Liver (tissue), 9 donors: ENCODE results near the gene DCHS2. TPM values are rescaled to one million over a fixed set of nuclear protein-coding genes. Genes with fewer than 3 reads are reported as not detected.

Experiments
- DNase-seq: peaks from one replicate; pipeline ENCODE4 v3.0.0-alpha.2; 2017; ENCODE audit warnings: low spot score
- H3K27ac ChIP-seq, 2 donors: one replicate each; pipeline ENCODE4 v1.7.0; 2013; ENCODE audit warnings: inconsistent platforms in 2 of 2, low read length in 2 of 2, control low read depth in 1 of 2, low read depth in 1 of 2, mild to moderate bottlenecking in 1 of 2
- H3K27me3 ChIP-seq, 4 donors: one replicate each; pipeline versions ENCODE4 v1.6.1 to v1.7.0; 2013; ENCODE audit warnings: low read length in 3 of 4, inconsistent platforms in 1 of 4, mild to moderate bottlenecking in 1 of 4, moderate library complexity in 1 of 4; ENCODE audit not compliant: control insufficient read depth in 4 of 4, insufficient read depth in 4 of 4
- H3K36me3 ChIP-seq, 4 donors: one replicate each; pipeline versions ENCODE4 v1.6.1 to v1.7.0; 2013; ENCODE audit warnings: low read length in 3 of 4, mild to moderate bottlenecking in 3 of 4, low read depth in 1 of 4, moderate library complexity in 1 of 4; ENCODE audit not compliant: control insufficient read depth in 4 of 4, insufficient read depth in 3 of 4
- H3K4me1 ChIP-seq, 4 donors: one replicate each; pipeline versions ENCODE4 v1.6.1 to v1.7.0; 2013; ENCODE audit warnings: low read length in 3 of 4, mild to moderate bottlenecking in 3 of 4, moderate library complexity in 1 of 4; ENCODE audit not compliant: control insufficient read depth in 4 of 4, insufficient read depth in 4 of 4
- H3K4me3 ChIP-seq, 3 donors: one replicate each; pipeline versions ENCODE4 v1.6.1 to v1.7.0; 2013; ENCODE audit warnings: low read length in 3 of 3, control low read depth in 1 of 3, low read depth in 1 of 3, mild to moderate bottlenecking in 1 of 3
- H3K9ac ChIP-seq, 2 donors: one replicate each; pipeline ENCODE4 v1.7.0; 2013; ENCODE audit warnings: low read length in 2 of 2, mild to moderate bottlenecking in 2 of 2, moderate library complexity in 2 of 2, control low read depth in 1 of 2, low read depth in 1 of 2
- H3K9me3 ChIP-seq, 4 donors: one replicate each; pipeline versions ENCODE4 v1.6.1 to v1.7.0; 2013; ENCODE audit warnings: low read length in 3 of 4; ENCODE audit not compliant: control insufficient read depth in 4 of 4
- ATF3 ChIP-seq: IDR thresholded peaks from 2 replicates; pipeline ENCODE4 v1.6.1; 2016; ENCODE audit warnings: antibody characterized with exemption
- CTCF ChIP-seq: fragments of 150-350 bp; IDR thresholded peaks from 2 replicates; pipeline ENCODE4 v1.5.1; 2017; ENCODE audit warnings: improper control_type of control experiment, low read depth, low read length; ENCODE audit not compliant: missing input control
- FOXA1 ChIP-seq: IDR thresholded peaks from 2 replicates; pipeline ENCODE4 v1.6.1; 2016; ENCODE audit warnings: antibody characterized with exemption
- GABPA ChIP-seq, 2 donors: IDR thresholded peaks in 1 of 2; conservative IDR thresholded peaks in 1 of 2; 2 replicates each; pipeline ENCODE4 v1.6.1; 2016; ENCODE audit warnings: antibody characterized with exemption in 2 of 2, mild to moderate bottlenecking in 1 of 2, moderate library complexity in 1 of 2
- HNF4A ChIP-seq, 2 donors: conservative IDR thresholded peaks; 2 replicates each; pipeline ENCODE4 v1.6.1; 2016; ENCODE audit warnings: antibody characterized with exemption in 2 of 2, mild to moderate bottlenecking in 2 of 2
- HNF4G ChIP-seq: IDR thresholded peaks from 2 replicates; pipeline ENCODE4 v1.6.1; 2016; ENCODE audit warnings: antibody characterized with exemption
- MAX ChIP-seq: IDR thresholded peaks from 2 replicates; pipeline ENCODE4 v1.6.1; 2016; ENCODE audit warnings: antibody characterized with exemption
- NR2F2 ChIP-seq: IDR thresholded peaks from 2 replicates; pipeline ENCODE4 v1.6.1; 2016; ENCODE audit warnings: antibody characterized with exemption
- RAD21 ChIP-seq, 2 donors: IDR thresholded peaks; 2 replicates each; pipeline ENCODE4 v1.6.1; 2016; ENCODE audit warnings: antibody characterized with exemption in 2 of 2, mild to moderate bottlenecking in 2 of 2
- REST ChIP-seq: IDR thresholded peaks from 2 replicates; pipeline ENCODE4 v1.6.1; 2016; ENCODE audit warnings: antibody characterized with exemption, mild to moderate bottlenecking
- RXRA ChIP-seq, 2 donors: IDR thresholded peaks; 2 replicates each; pipeline ENCODE4 v1.6.1; 2017 to 2018; ENCODE audit warnings: antibody characterized with exemption in 2 of 2, mild to moderate bottlenecking in 1 of 2
- SP1 ChIP-seq: IDR thresholded peaks from 2 replicates; pipeline ENCODE4 v1.6.1; 2018; ENCODE audit warnings: antibody characterized with exemption, mild to moderate bottlenecking
- TAF1 ChIP-seq: conservative IDR thresholded peaks from 2 replicates; pipeline ENCODE4 v1.6.1; 2016; ENCODE audit warnings: antibody characterized with exemption, mild to moderate bottlenecking
- YY1 ChIP-seq: IDR thresholded peaks from 2 replicates; pipeline ENCODE4 v1.6.1; 2016; ENCODE audit warnings: antibody characterized with exemption, mild to moderate bottlenecking
- ZBTB33 ChIP-seq: IDR thresholded peaks from 2 replicates; pipeline ENCODE4 v1.6.1; 2016; ENCODE audit warnings: antibody characterized with exemption
- WGBS: extraction: QIAGEN DNeasy Blood & Tissue Kit; methylation state at CpG from one replicate; pipeline ENCODE4 v1.1.7; 2013; 5-methylcytosine and 5-hydroxymethylcytosine counted together
- polyA plus RNA-seq, 2 donors: library from polyadenylated mRNA; stranded (reverse) in 1 of 2; unstranded in 1 of 2; fragments of 200-250 nt in 1 of 2; fragments of >200 nt in 1 of 2; fragmentation: Nextera tagmentation in 1 of 2; extraction: Ambion mirVana in 1 of 2; gene quantifications; one replicate each; pipeline versions ENCODE4 v1.2.1 to v1.2.3, GENCODE V29; 2013 to 2015
- total RNA-seq, 2 donors: library from RNA; depleted of rRNA; stranded (reverse); fragments of >200 nt; gene quantifications; one replicate each; pipeline ENCODE4 v1.2.3, GENCODE V29; 2014
- donor health status: healthy.
- donor health status: healthy.
- donor health status: healthy.
- donor health status: healthy.
- donor health status: healthy.

Gene DCHS2
- total and polyA plus RNA-seq, 4 donors: 0.07 to 0.50 (median 0.09) TPM; not detected in 1

GRCh38 chr4:154462081-154462810 lies 29.4 kb downstream of the DCHS2 start:
- 92% methylated on average over 3 of the region's 3 CpGs for WGBS
- DNase-seq: no peak
- Histone ChIP-seq H3K9ac (no peak overlapping the region), H3K27me3 (no peaks in the 10 kb centered on the region), H3K36me3 (no peaks in the 10 kb centered on the region), H3K27ac (no peak overlapping the region), H3K4me3 (no peak overlapping the region), H3K9me3 (no peaks in the 10 kb centered on the region), H3K4me1 (no peaks in the 10 kb centered on the region)
- TF ChIP-seq YY1: no peak
- no peak for TF ChIP-seq ATF3
- TF ChIP-seq ZBTB33: no peak
- no peak for TF ChIP-seq FOXA1
- TF ChIP-seq TAF1: no peak
- no peak for TF ChIP-seq RAD21 (IDR thresholded peaks at IDR 0.05)
- no peak for TF ChIP-seq MAX
- TF ChIP-seq CTCF: no peak
- no peak for TF ChIP-seq RXRA (IDR thresholded peaks at IDR 0.05)
- TF ChIP-seq SP1: no peak
- TF ChIP-seq REST: no peak
- TF ChIP-seq GABPA (IDR thresholded peaks at IDR 0.05 in 1 of 2, conservative IDR thresholded peaks at IDR 0.05 in 1 of 2): no peak

GRCh38 chr4:154457471-154457870 lies 34.1 kb downstream of the DCHS2 start:
- H3K9me3 ChIP-seq: no peaks in the 10 kb centered on the region
- WGBS: 75% methylated on average over 6 of the region's 6 CpGs

More at GRCh38 chr4:154457471-154457870, 34.1 kb downstream of the DCHS2 start:
- Histone ChIP-seq H3K4me3 (no peak overlapping the region), H3K27ac (no peak overlapping the region), H3K27me3 (no peaks in the 10 kb centered on the region), H3K9ac (no peak overlapping the region), H3K36me3 (no peaks in the 10 kb centered on the region), H3K4me1 (no peaks in the 10 kb centered on the region)
- no peak for DNase-seq
- TF ChIP-seq HNF4A (conservative IDR thresholded peaks at IDR 0.05): no peak
- no peak for TF ChIP-seq HNF4G
- no peak for TF ChIP-seq NR2F2
- TF ChIP-seq RXRA (IDR thresholded peaks at IDR 0.05): no peak
- no peak for TF ChIP-seq REST
- TF ChIP-seq GABPA (IDR thresholded peaks at IDR 0.05 in 1 of 2, conservative IDR thresholded peaks at IDR 0.05 in 1 of 2): no peak
- no peak for TF ChIP-seq RAD21 (IDR thresholded peaks at IDR 0.05)
- no peak for TF ChIP-seq ATF3
- TF ChIP-seq FOXA1: no peak
- TF ChIP-seq SP1: no peak
